Measurements from ENCODE around the gene HLA-F. TPM values are rescaled to one million over a fixed set of nuclear protein-coding genes. Genes with fewer than 3 reads are reported as not detected.

Gene HLA-F
- polyA plus RNA-seq (2012; ENCODE audit: insufficient read length, low read depth) = 11.3 TPM

DNA sequence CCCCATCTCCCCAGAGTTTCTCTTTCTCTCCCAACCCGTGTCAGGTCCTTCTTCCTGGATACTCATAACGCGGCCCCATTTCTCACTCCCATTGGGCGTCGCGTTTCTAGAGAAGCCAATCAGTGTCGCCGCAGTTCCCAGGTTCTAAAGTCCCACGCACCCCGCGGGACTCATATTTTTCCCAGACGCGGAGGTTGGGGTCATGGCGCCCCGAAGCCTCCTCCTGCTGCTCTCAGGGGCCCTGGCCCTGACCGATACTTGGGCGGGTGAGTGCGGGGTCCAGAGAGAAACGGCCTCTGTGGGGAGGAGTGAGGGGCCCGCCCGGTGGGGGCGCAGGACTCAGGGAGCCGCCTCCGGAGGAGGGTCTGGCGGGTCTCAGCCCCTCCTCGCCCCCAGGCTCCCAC is at the start of gene HLA-F:
TSS of gene HLA-F (plus strand) at position 173 of the 404 bp plus-strand sequence. CDS start at position 203, 30 bp downstream.
- TF ChIP-seq SIN3A (IDR thresholded peaks at IDR 0.05; ENCODE audit: borderline replicate concordance, insufficient read depth, low read length) (no peak), TAF1 (IDR thresholded peaks at IDR 0.05; ENCODE audit: borderline replicate concordance, insufficient read depth, low read length) (no peak), FOXP2 (optimal IDR thresholded peaks at IDR 0.05; ENCODE audit: borderline replicate concordance, extremely low read depth, extremely low read length, insufficient read depth) (no peak), REST (IDR thresholded peaks at IDR 0.05; ENCODE audit: insufficient read depth in 1 of 2, low read depth in 2 of 2, low read length in 2 of 2) (no peak), POLR2AphosphoS5 (IDR thresholded peaks at IDR 0.05; ENCODE audit: low read depth, low read length) (no peak)

- no peak for TF ChIP-seq FOXP2 (optimal IDR thresholded peaks at IDR 0.05; ENCODE audit: borderline replicate concordance, extremely low read depth, extremely low read length, insufficient read depth)
- no peak for TF ChIP-seq REST (IDR thresholded peaks at IDR 0.05; ENCODE audit: insufficient read depth in 1 of 2, low read depth in 2 of 2, low read length in 2 of 2)
- TF ChIP-seq POLR2AphosphoS5 (IDR thresholded peaks at IDR 0.05; ENCODE audit: low read depth, low read length) = no peak
- no peak for TF ChIP-seq SIN3A (IDR thresholded peaks at IDR 0.05; ENCODE audit: borderline replicate concordance, insufficient read depth, low read length)
- TF ChIP-seq TAF1 (IDR thresholded peaks at IDR 0.05; ENCODE audit: borderline replicate concordance, insufficient read depth, low read length) = no peak
These were observed 49.2 kb upstream of the HLA-F start for GRCh38 chr6:29674008-29674407.

GRCh38 chr6:29675561-29675960 is 47.7 kb upstream of the HLA-F start:
- TF ChIP-seq TAF1 (IDR thresholded peaks at IDR 0.05; ENCODE audit: borderline replicate concordance, insufficient read depth, low read length) (no peak), SIN3A (IDR thresholded peaks at IDR 0.05; ENCODE audit: borderline replicate concordance, insufficient read depth, low read length) (no peak), FOXP2 (optimal IDR thresholded peaks at IDR 0.05; ENCODE audit: borderline replicate concordance, extremely low read depth, extremely low read length, insufficient read depth) (no peak), REST (IDR thresholded peaks at IDR 0.05; ENCODE audit: insufficient read depth in 1 of 2, low read depth in 2 of 2, low read length in 2 of 2) (no peak), POLR2AphosphoS5 (IDR thresholded peaks at IDR 0.05; ENCODE audit: low read depth, low read length) (no peak)

DNA sequence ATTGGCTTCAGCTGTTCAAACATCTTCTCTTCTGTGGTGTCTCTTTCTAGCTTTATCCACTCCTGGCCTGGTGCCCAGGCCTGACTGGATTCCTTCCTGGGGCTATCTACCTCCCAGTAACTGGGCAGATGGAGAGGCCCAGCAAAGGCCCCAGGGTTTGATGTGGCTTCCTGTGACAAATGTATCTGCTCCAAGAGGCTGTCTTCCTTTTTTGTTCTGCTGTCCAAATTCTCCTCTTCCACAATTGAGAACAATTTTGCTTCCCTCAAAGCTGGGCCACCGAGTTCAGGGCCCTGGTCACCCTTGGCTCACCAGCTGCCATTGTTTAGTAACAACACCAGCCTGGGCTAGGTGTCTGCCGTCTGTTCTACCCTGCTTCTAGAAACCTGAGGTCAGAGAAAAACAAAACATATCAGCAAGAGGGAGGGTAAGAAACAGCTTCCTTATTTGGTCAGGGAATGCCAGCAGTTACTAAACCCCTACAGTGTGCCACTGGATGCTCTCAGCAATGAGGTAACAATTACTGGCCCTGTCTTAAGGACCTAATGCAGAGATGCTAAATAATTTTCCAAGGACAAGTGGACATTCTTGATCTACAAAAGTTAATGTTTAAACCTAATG is 46.1 kb upstream of the HLA-F start:
- TF ChIP-seq FOXP2 (optimal IDR thresholded peaks at IDR 0.05; ENCODE audit: borderline replicate concordance, extremely low read depth, extremely low read length, insufficient read depth) = no peak
- TF ChIP-seq REST (IDR thresholded peaks at IDR 0.05; ENCODE audit: insufficient read depth in 1 of 2, low read depth in 2 of 2, low read length in 2 of 2) = peak in 1 of 2 experiments; percentile 42; a peak in 1 of 4 replicates
- TF ChIP-seq SIN3A (IDR thresholded peaks at IDR 0.05; ENCODE audit: borderline replicate concordance, insufficient read depth, low read length) = peak; percentile 53; the same call in 1 of the 2 replicates
